Eye (tissue), 1 donor: Measurements from ENCODE around the gene MLX.
"Not testable (repeated sequence)": the region's sequence is repeated elsewhere in the genome, so short reads cannot be mapped to it uniquely, and the experiment has no call there.

Experiments used
- DNase-seq: peaks from one replicate; pipeline ENCODE4 v3.0.0-alpha.2; 2015

The MLX gene

DNA sequence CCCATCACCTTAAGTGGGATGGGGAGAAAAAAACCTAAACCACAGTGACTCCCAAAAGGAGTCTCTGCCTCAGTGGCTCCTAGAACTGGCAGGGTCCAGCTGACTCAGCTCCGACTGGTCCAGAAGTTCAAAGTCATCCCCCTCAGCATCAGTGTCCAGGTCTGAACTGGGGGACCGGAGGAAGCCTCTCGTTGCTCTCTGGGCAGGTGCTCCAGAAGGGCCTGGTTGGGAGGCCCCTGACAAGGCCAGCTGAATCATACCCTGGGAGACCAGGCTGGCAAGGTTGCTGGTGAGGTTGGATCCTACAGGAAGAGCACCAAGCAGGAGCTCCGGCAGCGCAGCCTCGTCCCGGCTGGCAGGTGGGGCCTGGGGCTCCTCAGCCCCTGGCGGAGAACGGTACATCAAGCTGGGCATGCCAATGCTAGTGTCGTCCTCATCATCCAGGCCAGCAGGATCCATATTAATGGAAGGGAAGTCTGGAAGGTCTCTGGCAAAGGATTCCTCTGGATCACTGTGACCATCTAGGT is 14.9 kb downstream of the MLX start:
- DNase-seq, result no peak

GRCh38 chr17:42584880-42585279 is 18.0 kb downstream of the MLX start:
- no peak for DNase-seq

- no peak for DNase-seq
Measured at GRCh38 chr17:42585353-42585752, 18.5 kb downstream of the MLX start.

DNA sequence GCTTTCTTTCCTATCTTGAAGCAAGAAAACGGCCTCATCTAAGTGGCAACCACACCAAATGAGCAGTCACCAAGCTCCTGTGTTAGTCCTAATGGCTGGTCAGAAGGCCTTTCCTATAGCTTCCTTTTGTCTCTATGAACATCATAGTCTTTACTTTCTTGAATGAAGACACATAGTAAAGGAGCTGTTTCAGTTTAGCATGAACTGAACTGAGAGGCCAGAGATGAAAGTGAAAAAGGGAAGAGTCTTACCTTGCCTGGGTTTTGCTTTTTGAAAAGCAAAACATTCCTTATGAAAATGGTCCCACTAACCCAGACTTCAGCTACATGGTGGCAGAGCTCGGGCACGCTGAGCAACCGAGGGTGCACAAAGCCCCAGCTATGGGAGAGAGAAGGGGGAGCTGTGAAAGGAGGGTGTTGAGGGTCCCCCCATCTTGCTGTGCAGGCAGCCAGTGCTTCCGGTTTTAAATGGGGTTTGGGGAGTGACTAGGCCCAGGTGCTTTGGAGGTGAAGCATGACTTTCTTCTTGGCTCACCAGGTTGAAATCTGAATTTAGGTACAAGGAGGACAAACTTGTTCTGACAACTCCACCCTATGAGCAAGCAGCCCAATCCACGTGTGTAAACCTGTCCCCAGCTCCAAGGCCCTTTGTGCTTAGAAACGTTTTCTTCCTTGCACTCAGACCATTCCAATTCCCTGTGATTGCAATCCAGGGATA is 19.8 kb downstream of the MLX start:
- DNase-seq, result no peak

DNA sequence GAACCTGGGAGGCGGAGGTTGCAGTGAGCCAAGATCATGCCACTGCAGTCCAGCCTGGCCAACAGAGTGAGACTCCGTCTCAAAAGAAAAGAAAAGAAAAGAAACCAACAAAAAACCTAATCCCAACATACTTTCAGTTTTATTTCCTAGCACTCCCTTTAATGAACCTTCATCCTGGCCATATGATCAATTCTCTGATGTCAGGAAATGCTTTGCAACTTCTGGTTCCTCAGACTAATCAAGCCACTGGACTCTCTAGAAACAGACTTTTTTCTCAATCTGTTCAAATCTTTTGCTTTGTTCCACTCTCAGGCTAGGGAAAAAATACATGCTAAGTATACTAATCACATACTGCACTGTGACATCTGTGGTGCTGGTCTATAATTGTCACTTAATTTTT is 24.0 kb downstream of the MLX start:
- DNase-seq, result no peak

- no peak for DNase-seq
Measured at GRCh38 chr17:42591411-42591810, 24.5 kb downstream of the MLX start.

DNA sequence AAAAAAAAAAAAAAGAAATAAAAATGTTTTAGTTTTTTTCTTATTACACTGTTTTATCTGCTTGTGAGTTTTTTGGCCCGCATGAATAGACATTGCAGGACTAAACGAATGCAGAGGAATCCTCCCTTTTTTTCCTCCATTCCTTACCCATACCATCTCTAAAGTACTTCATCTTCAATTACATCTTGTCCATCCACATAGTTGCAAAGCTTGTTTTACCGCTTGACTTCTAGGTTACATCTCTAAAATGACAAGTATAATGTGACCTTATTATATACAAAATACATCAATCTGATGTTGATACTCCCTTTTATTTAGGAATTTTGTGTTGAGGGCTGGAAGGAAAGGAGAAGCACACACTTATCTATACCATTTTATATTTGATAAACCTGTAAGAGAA is 29.5 kb downstream of the MLX start:
- no peak for DNase-seq

DNA sequence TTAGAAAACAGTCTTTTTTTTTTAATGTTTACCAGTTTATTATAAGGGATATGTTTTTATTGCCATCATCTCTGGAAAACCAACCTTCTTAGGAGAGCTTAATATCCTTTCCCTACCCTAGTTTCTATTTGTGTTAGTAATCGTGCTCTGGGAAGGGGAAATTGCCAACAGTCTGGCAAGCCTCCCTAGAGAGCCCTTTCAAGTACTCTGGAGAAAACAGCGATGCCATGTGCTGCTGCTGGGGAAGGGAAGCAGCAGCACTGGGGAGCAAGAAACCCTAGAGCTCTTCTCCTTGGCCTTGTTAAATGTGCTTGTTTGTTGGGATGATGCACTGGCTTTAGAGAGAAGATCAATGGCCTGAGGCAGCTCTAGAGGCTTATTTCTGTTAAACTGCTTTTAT is 32.0 kb downstream of the MLX start:
- no peak for DNase-seq

DNA sequence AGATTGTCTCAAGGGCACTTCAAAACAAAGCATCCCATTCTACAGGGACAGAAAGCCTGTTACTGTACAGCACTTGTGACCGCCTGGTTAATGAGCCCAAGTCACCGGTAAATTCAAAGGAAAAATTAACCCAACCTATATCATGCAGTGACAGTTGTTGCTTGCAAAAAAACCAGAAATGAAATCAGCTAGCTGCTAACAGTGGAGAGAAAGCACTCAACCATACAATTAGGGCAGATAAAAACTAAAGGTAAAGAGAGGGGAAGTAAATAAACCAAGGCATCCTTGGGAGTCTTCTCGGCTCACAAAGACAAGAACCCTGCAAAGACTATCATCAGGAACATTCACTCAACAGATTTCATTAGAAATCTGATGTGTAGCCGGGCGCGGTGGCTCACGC is 36.4 kb downstream of the MLX start:
- no peak for DNase-seq

- DNase-seq, result peak; percentile 59
Measured at GRCh38 chr17:42607769-42608168, 40.9 kb downstream of the MLX start.

DNA sequence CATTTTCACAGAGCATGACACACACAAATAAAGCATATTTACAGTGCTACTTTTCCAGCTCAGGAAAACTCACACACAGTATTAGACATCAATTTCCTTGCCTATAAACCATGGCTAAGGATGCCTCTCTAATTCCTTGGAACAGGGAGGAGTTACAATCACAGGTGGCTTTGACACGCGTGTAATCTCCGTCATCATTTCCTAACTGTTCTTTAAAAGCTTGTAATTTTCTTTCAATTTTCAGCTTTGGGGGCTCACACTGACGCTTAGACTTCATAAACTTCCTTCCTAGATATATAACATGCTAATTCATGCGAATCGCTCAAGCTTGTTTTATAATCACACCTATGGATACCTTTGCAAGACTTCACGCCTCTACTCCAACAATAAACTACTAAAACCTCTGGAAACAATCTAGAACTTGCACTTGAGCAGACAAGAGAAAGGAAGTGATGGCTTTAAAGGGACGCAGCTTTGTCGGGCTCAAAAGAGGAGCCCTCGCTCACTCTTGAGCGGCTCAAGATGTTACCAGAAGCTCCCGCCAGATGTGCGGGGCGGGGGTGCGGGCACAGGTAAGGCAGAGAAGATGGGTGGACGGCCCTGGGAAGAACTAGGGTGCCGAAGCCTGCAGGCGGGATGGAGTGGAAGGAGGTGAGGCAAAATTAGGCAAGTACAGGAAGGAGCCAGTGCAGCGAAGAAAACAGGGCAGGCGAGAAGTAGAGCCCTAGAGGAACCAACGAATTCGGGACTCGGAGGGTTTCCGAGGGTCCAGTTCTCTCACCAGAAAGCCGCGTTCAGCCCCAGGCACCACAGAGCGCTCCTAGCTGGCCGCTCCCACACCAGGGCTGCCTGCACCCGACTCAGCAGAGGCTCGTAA is 41.6 kb downstream of the MLX start:
- peak; percentile 8 for DNase-seq

DNA sequence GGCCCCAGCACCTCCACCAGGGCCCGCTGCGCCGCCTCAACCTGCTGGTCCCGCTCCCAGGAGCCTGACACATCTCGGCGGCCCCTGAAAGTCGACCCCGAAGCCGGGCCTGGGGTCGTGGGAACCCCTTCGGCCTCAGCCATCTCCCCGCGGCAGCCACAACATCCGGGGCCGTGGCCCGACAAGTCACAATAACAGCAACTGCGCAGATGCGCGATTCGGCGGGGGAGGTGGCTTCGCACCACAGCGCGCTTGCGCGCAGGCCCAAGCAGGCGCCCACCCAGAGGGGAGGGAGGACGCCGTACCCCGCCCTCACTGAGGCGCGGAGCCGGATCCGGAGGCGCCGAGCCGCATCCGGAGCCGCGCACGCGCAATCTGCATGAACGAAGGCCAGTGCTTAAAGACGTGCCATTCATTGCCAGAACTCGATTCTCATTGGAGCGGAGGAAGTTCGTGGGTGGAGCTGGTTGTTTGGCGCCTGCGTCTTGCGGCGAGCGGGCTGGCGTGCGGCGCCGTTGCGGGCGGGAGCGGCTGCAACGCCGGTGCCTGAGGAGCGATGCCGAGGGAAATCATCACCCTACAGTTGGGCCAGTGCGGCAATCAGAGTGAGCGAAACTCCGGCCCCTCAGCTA is 42.4 kb downstream of the MLX start, which contains the start of the genes RETREG3 and TUBG1:
TSS of gene RETREG3 (minus strand) at position 193 of the 632 bp plus-strand sequence. CDS start at position 143, 50 bp downstream.
TSS of gene TUBG1 (plus strand) at position 502 of the 632 bp plus-strand sequence. CDS start at position 557, 55 bp downstream.
- DNase-seq, result peak; percentile 99

GRCh38 chr17:42609814-42610801 is 43.2 kb downstream of the MLX start:
- peak; percentile 5 for DNase-seq

- DNase-seq, result no peak
Measured at GRCh38 chr17:42612013-42612412, 45.1 kb downstream of the MLX start.

GRCh38 chr17:42613699-42614295 is 46.9 kb downstream of the MLX start:
- DNase-seq, result no peak

DNA sequence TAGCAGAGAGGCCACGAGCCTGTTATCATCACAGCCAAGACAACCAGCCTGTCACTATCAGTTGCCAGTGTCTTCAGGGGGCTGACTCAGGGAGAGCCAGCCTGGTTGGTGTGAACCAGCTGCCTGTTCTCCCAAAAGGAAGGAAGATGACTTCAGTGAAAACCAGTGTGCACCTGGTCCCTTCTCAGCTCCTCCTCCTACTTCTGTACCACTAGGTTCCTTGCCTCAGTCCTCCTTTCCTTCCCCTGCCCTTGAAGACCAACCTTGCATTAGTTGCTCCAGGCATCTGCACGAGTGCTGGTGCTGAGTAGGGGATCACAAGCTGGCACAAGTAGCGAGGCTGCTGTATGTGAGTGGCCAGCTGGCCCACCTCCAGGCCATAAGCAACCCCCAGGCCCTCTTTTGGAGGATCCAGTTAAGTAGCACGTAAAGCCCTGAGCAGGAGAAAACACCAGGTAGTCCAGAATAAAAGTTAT is 51.1 kb downstream of the MLX start:
- peak; percentile 7 for DNase-seq

DNA sequence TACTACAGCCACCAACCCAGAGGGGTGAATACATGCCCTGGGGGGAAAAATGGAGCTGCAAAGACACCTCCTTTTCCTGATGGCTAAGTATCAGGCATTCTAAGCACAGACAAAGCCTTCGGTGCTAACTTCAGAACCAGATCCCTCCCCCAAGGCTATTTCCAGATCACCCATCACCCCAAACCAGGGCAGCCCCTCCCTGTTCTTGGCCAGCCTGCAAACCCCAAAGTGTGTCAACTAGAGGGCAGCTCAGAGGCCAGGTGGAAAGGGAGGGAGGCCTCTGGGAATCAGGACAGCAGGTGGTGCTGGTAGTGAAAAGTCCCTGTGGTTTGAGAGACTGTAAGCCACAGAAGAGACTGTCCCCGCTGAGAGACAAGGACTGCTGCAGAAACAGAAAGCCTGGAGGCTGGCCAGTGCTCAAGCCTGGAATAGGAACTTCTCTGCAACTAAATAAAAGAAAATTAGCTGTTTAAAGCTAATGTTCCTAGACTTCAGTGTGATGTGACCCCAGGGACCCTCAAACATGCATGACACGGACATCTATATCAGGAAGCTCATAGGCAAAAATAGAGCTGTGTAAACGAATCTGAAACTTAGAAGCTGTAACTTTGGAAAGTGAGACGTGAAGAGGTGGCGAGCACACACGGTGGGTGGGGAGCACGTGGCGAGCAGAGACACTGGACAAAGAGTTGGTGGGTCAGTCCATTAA is 51.7 kb downstream of the MLX start:
- DNase-seq, result peak; percentile 34

GRCh38 chr17:42621987-42622386 is 55.1 kb downstream of the MLX start:
- not testable (repeated sequence) for DNase-seq
